Stimulated activated effector memory CD8-positive, alpha-beta T cell treated with anti-CD3 and anti-CD28 coated beads, Interleukin-12 subunit alpha, Interleukin-12 subunit beta, amount 100 ng/mL, for 72 hours (primary cell): ENCODE results near the gene TRPC4AP.
A peak's percentile ranks its signal among the peaks of the same experiment; 100 is the strongest.

Experiments
- ATAC-seq: fragments of 150-1000 bp; cut with Tn5 transposase; 2 replicates; pipeline ENCODE4 v1.10.0; 2021
- DNase-seq, 2 donors: peaks; one replicate each; pipeline ENCODE4 v3.0.0; 2021 to 2022; ENCODE audit warnings: low spot score in 2 of 2
- H3K27ac Mint-ChIP-seq: one replicate; pipeline ENCODE4 v1.8.0; 2022; ENCODE audit warnings: mild to moderate bottlenecking, mixed read lengths
- H3K36me3 Mint-ChIP-seq: one replicate; pipeline ENCODE4 v1.8.0; 2022; ENCODE audit warnings: mild to moderate bottlenecking, mixed read lengths
- H3K4me1 Mint-ChIP-seq: one replicate; pipeline ENCODE4 v1.8.0; 2022; ENCODE audit warnings: mixed read lengths
- H3K4me3 Mint-ChIP-seq: one replicate; pipeline ENCODE4 v1.8.0; 2022; ENCODE audit warnings: mild to moderate bottlenecking, mixed read lengths
- H3K9me3 Mint-ChIP-seq: one replicate; pipeline ENCODE4 v1.8.0; 2022; ENCODE audit warnings: mixed read lengths

The TRPC4AP gene, protein sequence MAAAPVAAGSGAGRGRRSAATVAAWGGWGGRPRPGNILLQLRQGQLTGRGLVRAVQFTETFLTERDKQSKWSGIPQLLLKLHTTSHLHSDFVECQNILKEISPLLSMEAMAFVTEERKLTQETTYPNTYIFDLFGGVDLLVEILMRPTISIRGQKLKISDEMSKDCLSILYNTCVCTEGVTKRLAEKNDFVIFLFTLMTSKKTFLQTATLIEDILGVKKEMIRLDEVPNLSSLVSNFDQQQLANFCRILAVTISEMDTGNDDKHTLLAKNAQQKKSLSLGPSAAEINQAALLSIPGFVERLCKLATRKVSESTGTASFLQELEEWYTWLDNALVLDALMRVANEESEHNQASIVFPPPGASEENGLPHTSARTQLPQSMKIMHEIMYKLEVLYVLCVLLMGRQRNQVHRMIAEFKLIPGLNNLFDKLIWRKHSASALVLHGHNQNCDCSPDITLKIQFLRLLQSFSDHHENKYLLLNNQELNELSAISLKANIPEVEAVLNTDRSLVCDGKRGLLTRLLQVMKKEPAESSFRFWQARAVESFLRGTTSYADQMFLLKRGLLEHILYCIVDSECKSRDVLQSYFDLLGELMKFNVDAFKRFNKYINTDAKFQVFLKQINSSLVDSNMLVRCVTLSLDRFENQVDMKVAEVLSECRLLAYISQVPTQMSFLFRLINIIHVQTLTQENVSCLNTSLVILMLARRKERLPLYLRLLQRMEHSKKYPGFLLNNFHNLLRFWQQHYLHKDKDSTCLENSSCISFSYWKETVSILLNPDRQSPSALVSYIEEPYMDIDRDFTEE

DNA sequence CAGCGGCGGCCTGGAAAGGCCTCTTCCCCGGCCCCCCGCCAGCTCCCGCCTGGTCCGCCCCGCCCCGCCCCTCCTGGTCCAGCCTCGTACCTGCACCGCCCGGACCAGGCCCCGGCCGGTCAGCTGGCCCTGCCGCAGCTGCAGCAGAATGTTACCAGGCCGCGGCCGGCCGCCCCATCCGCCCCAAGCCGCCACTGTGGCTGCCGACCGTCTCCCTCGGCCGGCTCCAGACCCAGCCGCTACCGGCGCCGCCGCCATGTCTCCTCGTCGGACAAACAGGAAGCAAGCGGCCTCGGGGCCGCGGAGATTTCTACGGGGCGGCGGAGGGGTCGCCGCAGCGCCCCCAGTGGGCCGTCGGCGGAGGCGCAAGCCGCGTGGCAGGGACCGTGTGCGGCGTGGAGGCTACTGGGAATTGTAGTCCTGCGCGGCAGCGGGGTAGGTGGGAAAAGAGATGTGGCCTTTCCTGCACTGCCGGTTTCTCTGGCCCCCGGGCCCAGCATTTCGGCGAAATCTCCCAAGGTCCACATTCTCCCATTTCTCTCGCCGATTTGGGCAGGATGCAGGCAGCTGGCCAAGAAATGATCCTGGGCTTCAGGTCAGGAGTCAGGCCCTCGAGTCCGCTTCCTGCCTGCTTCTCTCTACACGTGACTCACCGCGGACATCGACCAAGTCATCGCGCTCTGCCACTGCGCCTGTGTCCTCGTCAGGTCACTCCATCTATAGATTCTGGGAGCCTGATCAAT, at the start of gene TRPC4AP:
TRPC4AP (minus strand) TSS at position 284 of the 743 bp plus-strand sequence; CDS start at position 258, 26 bp downstream.
- Mint-ChIP-seq H3K9me3 (no peaks in the 10 kb centered on the region), H3K36me3 (peaks cover 39% of the 10 kb centered on the region), H3K4me1 (peaks cover 43% of the 10 kb centered on the region), H3K4me3 (peak within 1 kb of the TSS; percentile 81), H3K27ac (peak within 1 kb of the TSS; percentile 89)
- DNase-seq (peak; percentile 90 to 93), ATAC-seq (peak; percentile 95)

DNA sequence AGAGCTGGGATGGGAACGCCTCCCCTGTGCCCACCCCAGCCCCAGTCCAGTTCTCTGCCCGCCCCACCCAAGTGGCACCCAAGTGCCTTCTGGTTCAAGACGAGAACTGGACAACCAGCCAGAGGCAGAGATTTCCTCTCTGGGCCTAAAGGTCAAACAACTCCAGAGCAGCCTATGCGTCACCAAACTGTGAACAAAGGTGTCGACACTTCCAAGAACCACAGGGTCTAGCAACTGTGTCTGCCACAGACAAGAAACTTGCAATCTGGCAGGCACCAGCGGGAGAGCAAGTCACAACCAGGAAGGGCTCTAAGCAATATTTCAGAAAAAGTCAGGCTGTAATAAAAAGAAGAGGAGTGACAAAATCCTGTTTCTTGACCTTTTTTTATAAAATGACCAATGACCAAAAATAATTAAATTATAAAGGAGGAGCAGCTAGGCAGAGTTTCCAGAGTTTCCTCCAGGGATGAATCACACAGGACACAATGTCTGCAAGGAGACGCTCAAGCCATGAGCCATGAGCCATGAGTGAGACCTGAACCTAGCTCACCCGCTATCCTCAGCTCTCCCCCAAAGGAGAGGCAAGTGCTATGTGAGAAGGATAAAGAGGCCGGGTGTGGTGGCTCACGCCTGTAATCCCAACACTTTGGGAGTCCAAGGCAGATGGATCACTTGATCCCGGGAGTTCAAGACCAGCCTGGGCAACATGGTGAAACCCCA, 43.4 kb upstream of the TRPC4AP start:
- H3K36me3 Mint-ChIP-seq: peaks cover 100% of the 10 kb centered on the region
- ATAC-seq (peak; percentile 61), DNase-seq (no peak)
- H3K4me1 Mint-ChIP-seq: peaks cover 10% of the 10 kb centered on the region
- no peak overlapping the region for H3K4me3 Mint-ChIP-seq
- H3K9me3 Mint-ChIP-seq: no peaks in the 10 kb centered on the region
- H3K27ac Mint-ChIP-seq: peak overlapping the region; percentile 72

DNA sequence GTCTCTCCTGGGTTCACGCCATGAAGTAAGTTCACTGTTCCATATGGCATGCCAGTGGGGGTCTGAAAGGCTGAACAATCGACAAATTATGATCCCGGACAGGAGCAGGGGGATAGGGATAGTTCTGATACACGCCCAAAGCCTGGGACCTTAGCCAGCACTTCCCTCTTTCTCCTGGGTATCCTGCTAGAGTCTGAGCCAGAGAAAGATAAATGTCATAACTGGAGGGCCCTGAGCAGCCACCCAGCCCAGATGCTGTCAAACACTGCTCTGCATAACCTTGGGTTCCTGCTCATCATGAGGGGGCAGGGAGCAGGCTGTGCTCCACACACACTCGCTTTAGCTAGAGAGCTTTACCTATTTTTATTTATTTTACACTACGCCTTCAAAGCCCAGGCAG, 42.3 kb upstream of the TRPC4AP start:
- Mint-ChIP-seq H3K27ac (peak overlapping the region; percentile 72), H3K36me3 (peaks cover 100% of the 10 kb centered on the region)
- no peak for ATAC-seq

DNA sequence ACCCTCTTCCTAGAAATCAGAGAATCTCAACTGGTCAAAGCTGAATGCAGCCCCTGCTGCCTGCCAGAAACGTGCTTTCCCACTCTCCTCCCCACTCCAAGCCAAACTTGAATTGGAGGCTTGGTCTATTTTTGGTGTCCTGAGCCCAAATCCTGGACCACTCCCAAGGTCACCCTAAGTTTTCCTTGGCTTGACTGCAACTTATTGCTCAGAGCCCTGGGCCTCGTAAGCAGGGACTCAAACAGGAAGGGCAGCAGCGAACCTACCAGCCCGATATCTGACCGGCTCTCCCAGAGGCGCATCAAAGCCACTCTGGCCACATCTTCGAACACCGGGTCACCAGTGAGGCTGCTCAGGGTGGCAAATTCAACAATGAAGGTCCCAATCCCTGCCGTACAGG, 41.9 kb upstream of the TRPC4AP start:
- H3K36me3 Mint-ChIP-seq: peaks cover 100% of the 10 kb centered on the region
- H3K4me1 Mint-ChIP-seq: peaks cover 4% of the 10 kb centered on the region
- peak overlapping the region; percentile 72 for H3K27ac Mint-ChIP-seq
- DNase-seq (no peak), ATAC-seq (no peak)
- H3K4me3 Mint-ChIP-seq: no peak overlapping the region
- no peaks in the 10 kb centered on the region for H3K9me3 Mint-ChIP-seq

More for the DNA sequence above, 42.3 kb upstream of the TRPC4AP start:
- Mint-ChIP-seq H3K4me1 (peaks cover 4% of the 10 kb centered on the region), H3K4me3 (no peak overlapping the region), H3K9me3 (no peaks in the 10 kb centered on the region)
- DNase-seq: no peak

DNA sequence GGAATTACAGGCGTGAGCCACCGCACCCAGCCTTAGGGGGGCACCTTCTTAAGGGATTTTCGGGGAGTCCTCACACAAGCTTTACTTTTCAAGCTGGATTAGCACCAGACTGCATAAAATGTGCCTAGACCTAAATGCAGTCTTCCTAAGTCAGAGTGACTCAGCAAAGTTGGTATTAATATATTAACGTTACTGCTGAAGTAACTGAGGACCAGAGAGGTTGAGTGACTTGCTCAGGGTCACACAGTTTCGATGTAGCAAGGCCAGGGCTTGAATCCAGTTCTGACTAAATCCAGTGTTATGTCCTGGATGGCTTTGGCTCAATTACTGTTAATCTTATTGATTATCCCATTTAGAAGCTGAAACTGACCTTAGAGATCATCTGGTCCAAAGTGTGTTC, 41.1 kb upstream of the TRPC4AP start:
- no peaks in the 10 kb centered on the region for H3K9me3 Mint-ChIP-seq
- peaks cover 100% of the 10 kb centered on the region for H3K36me3 Mint-ChIP-seq
- ATAC-seq: no peak
- peaks cover 4% of the 10 kb centered on the region for H3K4me1 Mint-ChIP-seq
- H3K27ac Mint-ChIP-seq: peak overlapping the region; percentile 1
- no peak overlapping the region for H3K4me3 Mint-ChIP-seq
- no peak for DNase-seq

DNA sequence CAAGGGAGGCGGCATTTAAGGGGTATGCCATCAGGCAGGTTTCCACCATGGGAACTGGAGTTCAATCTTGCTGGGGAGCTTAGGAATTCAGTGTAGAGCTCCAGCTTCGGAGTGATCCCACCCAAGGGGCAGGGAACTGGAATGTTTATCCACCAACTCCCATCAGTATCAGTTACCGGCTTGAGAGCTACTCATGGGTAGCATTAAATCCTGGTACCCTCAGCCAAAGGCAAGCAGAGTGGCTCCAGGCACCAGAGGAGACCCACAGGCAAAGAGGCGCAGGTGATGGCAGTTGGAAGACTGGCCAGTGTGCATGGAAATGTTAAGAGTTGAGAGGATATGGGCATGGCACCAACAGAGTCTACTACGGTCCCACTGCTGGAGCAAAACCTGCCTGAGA, 40.4 kb upstream of the TRPC4AP start:
- Mint-ChIP-seq H3K9me3 (no peaks in the 10 kb centered on the region), H3K36me3 (peaks cover 100% of the 10 kb centered on the region), H3K4me1 (peaks cover 4% of the 10 kb centered on the region), H3K4me3 (no peak overlapping the region), H3K27ac (no peak overlapping the region)
- ATAC-seq (no peak), DNase-seq (no peak)

DNA sequence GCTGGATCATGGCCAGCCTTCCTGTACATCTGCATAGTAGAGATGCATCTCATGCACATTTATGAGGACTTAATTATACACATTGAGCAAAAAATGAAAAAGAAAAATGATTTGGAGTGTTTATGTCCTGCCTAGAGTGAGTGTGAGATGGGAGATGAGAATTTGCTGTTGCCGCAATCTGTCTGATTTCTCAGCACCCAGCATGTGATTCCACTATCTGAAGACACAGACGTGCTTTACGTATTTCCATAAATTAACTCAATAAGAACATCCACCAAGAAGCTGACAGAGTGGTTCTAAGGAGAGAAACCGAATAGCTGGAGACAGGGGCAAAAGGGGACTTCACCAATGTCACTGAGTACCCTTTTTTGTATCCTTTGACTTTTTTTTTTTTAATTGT, 39.3 kb upstream of the TRPC4AP start:
- peaks cover 100% of the 10 kb centered on the region for H3K36me3 Mint-ChIP-seq
- H3K9me3 Mint-ChIP-seq: no peaks in the 10 kb centered on the region
- H3K4me1 Mint-ChIP-seq: peaks cover 4% of the 10 kb centered on the region
- DNase-seq (no peak), ATAC-seq (no peak)
- peak overlapping the region; percentile 21 for H3K27ac Mint-ChIP-seq
- H3K4me3 Mint-ChIP-seq: no peak overlapping the region

DNA sequence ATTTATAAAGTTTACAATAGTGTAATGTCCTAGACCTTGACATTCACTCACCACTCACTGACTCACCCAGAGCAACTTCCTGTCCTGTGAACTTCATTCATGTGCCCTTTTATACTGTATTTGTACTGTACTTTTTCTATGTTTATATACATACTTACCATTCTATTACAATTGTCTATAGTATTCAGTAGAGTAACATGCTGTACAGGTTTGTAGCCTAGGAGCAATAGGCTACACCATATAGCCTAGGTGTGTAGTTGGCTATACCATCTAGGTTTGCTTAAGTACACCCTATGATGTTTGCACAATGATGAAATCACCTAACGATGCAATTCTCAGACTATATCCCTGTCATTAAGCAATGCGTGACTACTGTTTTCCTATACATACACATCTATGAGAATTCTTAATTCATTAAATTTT, 37.1 kb upstream of the TRPC4AP start:
- no peaks in the 10 kb centered on the region for H3K4me1 Mint-ChIP-seq
- no peak for DNase-seq
- H3K36me3 Mint-ChIP-seq: peaks cover 100% of the 10 kb centered on the region
- no peak overlapping the region for H3K27ac Mint-ChIP-seq
- ATAC-seq: peak; percentile 48
- no peaks in the 10 kb centered on the region for H3K9me3 Mint-ChIP-seq
- no peak overlapping the region for H3K4me3 Mint-ChIP-seq

DNA sequence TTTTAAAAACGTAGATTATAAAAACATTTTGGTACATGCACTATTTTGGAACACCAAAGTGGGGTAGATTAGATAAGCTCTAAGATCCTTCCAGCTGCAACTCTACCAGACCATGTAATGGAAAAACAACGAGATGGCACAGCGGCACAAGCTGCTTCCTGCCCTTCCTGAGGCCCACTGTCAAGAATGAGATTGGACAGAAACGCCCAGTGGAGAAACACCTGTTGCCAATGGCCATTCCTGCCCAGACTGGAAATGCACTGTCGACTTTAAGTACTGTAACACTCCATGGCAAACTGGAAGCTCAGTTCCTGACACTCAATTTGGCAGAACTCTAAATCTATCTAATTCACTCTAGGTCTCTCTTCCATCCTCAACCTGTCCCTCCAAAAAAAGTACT, 33.1 kb upstream of the TRPC4AP start:
- H3K9me3 Mint-ChIP-seq: no peaks in the 10 kb centered on the region
- peaks cover 100% of the 10 kb centered on the region for H3K36me3 Mint-ChIP-seq
- DNase-seq (no peak), ATAC-seq (no peak)
- no peak overlapping the region for H3K27ac Mint-ChIP-seq
- no peak overlapping the region for H3K4me3 Mint-ChIP-seq
- peaks cover 7% of the 10 kb centered on the region for H3K4me1 Mint-ChIP-seq

DNA sequence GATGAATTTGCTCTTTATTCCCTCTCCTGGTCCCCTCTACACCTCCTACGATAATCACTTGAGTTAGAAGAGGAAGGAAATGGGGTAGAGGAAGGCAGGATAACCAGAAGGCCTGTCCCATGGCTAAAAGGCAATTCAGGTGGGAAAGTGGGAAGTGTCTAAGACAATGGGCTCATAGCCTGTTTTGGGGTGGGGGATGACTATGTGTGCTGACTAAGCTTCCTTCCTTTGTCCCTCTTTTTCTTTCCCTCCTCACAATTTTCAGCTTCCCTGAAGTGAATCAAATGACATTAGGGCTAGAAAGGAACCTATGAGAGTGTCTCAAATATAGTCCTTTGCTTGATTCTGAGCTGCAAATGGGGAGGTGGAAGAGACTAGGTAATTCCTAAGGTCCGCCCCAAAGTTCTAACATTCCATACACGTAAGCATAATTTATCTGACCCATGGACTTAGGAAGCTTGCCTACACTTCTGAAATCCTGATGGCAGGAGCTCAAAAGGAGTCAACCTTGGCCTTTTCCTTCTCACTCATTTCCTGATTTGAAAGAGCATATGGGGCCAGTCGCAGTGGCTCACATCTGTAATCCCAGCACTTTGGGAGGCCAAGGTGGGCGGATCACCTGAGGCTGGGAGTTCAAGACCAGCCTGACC, 30.3 kb upstream of the TRPC4AP start:
- peaks cover 99% of the 10 kb centered on the region for H3K36me3 Mint-ChIP-seq

DNA sequence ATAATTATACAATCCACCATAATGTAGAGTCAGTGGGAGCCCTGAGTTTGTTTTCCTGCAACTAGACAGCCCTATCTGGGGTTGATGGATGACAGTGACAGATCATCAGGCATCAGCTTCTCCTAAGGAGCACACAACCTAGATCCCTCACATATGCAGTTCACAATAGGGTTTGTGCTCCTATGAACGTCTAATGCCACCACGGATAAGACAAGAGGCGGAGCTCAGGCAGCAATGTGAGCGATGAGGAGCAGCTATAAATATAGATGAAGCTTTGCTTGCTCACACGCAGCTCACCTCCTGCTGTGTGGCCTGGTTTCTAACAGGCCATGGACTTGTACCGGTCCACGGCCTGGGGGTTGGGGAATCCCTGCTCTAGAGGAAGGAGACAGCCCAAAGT, 28.6 kb upstream of the TRPC4AP start:
- peak overlapping the region; percentile 89 for H3K27ac Mint-ChIP-seq
- H3K4me3 Mint-ChIP-seq: no peak overlapping the region
- H3K4me1 Mint-ChIP-seq: peaks cover 45% of the 10 kb centered on the region
- ATAC-seq (no peak), DNase-seq (no peak)
- H3K9me3 Mint-ChIP-seq: no peaks in the 10 kb centered on the region
- peaks cover 99% of the 10 kb centered on the region for H3K36me3 Mint-ChIP-seq

More for the DNA sequence above, 30.3 kb upstream of the TRPC4AP start:
- ATAC-seq (no peak), DNase-seq (no peak)
- H3K4me3 Mint-ChIP-seq: no peak overlapping the region
- peaks cover 30% of the 10 kb centered on the region for H3K4me1 Mint-ChIP-seq
- H3K9me3 Mint-ChIP-seq: no peaks in the 10 kb centered on the region
- H3K27ac Mint-ChIP-seq: peak overlapping the region; percentile 64

DNA sequence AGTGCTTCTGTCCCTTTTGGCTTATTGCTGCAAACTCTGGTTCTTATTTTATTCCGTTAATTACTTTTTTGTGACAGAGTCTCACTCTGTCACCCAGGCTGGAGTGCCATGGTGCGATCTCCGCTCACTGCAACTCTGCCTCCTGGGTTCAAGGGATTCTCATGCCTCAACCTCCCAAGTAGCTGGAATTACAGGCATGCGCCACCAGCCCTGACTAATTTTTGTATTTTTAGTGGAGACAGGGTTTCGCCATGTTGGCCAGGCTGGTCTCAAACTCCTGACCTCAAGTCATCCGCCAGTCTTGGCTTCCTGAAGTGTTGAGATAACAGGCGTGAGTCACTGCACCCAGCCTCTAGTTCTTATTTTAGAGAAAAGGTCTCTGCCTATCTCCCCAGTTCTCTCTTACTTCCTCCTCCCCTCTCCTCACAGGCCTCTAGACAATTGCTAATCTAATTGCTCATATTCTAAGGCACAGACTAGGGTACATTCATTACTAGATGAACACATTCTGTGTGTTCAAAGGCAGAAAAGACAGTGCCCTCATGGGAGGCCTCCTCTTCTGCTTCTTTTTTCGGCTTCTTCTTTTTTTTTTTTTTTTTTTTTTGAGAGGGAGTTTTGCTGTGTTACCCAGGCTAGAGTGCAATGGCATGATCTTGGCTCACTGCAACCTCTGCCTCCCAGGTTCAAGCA, 27.6 kb upstream of the TRPC4AP start:
- H3K4me1 Mint-ChIP-seq: peaks cover 52% of the 10 kb centered on the region
- H3K36me3 Mint-ChIP-seq: peaks cover 99% of the 10 kb centered on the region
- peak overlapping the region; percentile 22 for H3K4me3 Mint-ChIP-seq
- ATAC-seq: peak; percentile 97
- peak overlapping the region; percentile 89 for H3K27ac Mint-ChIP-seq
- no peaks in the 10 kb centered on the region for H3K9me3 Mint-ChIP-seq
- DNase-seq: peak in 1 of 2 donors; percentile 68

DNA sequence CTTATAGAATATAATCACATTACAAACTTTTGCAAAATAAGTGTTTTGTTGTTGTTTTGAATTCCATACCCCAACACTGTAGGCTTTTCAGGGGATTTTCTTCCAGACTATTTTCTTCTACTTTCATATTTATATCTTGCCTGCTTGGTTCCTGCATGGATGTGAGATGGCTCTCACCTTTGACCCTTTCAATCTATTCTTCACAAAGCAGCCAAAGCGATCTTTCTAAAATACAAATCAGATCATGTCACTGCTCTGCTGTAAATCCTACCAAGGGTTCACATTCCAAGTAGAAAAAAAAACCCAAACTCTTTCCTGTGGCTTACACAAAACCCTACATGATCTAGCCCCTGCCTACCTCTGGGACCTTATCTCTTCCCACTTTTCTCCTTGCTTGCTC, 25.0 kb upstream of the TRPC4AP start:
- Mint-ChIP-seq H3K4me3 (no peak overlapping the region), H3K9me3 (no peaks in the 10 kb centered on the region), H3K4me1 (peaks cover 52% of the 10 kb centered on the region), H3K27ac (peak overlapping the region; percentile 84), H3K36me3 (peaks cover 99% of the 10 kb centered on the region)
- DNase-seq (no peak), ATAC-seq (no peak)

DNA sequence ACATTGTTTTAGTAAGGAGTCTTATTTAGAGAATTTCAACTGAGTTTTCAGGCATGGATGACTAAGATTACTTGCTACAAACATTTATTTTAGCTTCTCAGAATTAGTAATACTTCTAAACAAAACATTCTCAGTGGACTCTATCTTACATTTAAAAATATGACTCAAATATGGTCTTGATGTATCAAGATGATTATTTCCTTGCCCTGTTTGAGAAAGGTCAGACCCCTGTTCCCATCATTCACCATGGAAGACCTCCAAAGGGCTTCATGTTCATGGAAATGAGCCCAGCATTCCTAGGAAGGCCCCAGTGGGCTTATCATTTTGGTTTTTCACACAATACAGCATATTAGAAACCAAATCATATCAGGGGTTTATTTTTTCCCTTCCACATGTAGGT, 24.6 kb upstream of the TRPC4AP start:
- no peak for DNase-seq
- Mint-ChIP-seq H3K4me1 (peaks cover 52% of the 10 kb centered on the region), H3K36me3 (peaks cover 99% of the 10 kb centered on the region), H3K9me3 (no peaks in the 10 kb centered on the region), H3K27ac (peak overlapping the region; percentile 84), H3K4me3 (peak overlapping the region; percentile 10)
- ATAC-seq: peak; percentile 61
